Subcutaneous adipose tissue (tissue), 4 donors: ENCODE data around the gene CCDC71L. TPM values are rescaled to one million over a fixed set of nuclear protein-coding genes. Genes with fewer than 3 reads are reported as not detected.

Experiments
- CTCF ChIP-seq: fragments of 450-650 bp; IDR thresholded peaks from one replicate; pipeline ENCODE4 v1.5.1; 2016; ENCODE audit warnings: low read depth, mild to moderate bottlenecking, control low read depth, antibody characterized with exemption, moderate library complexity
- total RNA-seq, 4 donors: library from RNA; depleted of rRNA; stranded (reverse); fragments of >200 nt; gene quantifications; one replicate each; pipeline ENCODE4 v1.1.0, GENCODE V29; 2016

CCDC71L gene
- total RNA-seq, 4 donors from 2014 or later = 17.1 to 38.5 (median 20.8) TPM

GRCh38 chr7:106623853-106624252 lies 37.1 kb downstream of the CCDC71L start:
- no peak for TF ChIP-seq CTCF

- TF ChIP-seq CTCF = no peak
These were observed 37.7 kb downstream of the CCDC71L start for GRCh38 chr7:106623315-106623660.

- TF ChIP-seq CTCF = no peak
These were observed 38.2 kb downstream of the CCDC71L start for GRCh38 chr7:106622654-106623314.

GRCh38 chr7:106621393-106622132 lies 39.4 kb downstream of the CCDC71L start:
- TF ChIP-seq CTCF = no peak

- TF ChIP-seq CTCF = no peak
These were observed 40.3 kb downstream of the CCDC71L start for GRCh38 chr7:106620676-106621075.

- no peak for TF ChIP-seq CTCF
These were observed 40.9 kb downstream of the CCDC71L start for GRCh38 chr7:106620034-106620433.

- TF ChIP-seq CTCF = no peak
These were observed 41.7 kb downstream of the CCDC71L start for GRCh38 chr7:106619213-106619612.
